ENCODE measurements around the gene SPPL2B. TPM values are rescaled to one million over a fixed set of nuclear protein-coding genes. Genes with fewer than 3 reads are reported as not detected.
A peak's percentile ranks its signal among the peaks of the same experiment; 100 is the strongest.

The SPPL2B gene
- polyA plus RNA-seq, 1 donor: 52.5 TPM

DNA sequence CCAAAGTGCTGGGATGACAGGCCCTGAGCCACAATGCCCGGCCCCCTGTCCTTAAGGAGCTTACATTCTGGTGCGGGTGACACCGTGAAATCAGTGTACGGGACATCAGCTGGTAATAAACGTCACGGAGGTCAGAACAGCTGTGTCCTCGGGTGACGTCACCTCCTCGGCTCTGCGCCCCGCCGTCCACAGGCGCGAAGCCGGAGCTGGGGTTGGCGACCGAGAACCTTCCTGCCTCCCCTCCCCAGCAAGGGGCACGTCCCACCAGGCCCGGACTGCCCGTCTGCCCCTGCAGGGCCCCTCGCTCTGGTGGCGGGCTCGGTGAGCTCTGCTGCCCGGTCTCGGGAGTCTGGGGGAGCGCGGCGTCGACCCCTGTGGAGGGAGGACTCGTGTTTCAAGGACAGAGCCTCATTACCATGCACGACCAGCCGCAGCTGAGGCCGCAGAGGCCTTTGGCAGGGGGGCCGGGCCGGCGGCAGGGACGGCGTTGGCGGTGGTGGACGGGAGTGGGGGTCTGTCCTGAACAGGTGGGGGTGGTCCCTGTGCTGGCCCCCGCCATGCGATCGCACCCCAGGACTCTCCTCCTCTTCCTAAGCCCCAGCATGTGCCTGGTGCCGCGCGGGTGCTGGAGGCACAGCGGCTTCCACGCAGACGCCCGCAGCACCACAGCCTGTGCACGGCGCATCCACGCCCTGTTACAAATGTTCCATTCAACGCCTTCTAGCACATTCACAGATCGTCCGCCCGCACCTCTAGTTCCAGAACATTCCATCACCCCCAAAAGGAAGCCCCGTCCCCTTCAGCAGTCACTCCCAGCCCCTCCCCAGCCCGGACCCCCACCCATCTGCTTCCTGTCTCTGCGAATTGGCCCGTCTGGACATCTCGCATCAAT lies 25.9 kb upstream of the SPPL2B start:
- DNase-seq: peak; percentile 70

DNA sequence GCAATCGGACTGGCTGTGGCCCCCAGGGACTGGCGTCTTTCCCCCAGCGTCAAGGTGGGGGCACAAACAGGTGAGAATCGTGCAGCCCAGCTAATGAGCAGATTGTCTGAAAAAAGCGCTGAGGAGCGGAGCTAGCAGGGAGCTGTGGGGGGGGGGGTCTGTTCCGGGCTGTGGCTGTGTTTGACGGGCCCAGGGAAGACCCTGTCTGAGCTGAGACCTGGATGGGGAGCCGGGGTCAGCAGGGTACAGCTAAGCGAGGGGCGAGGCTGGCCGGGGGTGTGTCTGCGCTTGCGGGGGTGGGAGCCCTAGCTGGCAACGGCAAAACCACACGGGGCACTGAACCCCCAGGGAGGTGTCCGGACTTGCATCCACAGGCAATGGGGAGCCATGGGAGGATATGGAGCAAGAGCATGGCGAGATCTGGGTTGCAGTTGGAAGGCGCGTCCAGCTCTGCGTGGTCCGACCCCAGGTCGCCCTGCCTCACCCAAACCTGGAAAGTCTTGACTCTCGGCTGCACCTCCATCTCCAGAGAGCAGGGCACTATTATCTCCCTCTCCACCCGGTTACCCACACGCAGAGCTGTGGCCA lies 25.2 kb upstream of the SPPL2B start:
- DNase-seq: no peak

DNA sequence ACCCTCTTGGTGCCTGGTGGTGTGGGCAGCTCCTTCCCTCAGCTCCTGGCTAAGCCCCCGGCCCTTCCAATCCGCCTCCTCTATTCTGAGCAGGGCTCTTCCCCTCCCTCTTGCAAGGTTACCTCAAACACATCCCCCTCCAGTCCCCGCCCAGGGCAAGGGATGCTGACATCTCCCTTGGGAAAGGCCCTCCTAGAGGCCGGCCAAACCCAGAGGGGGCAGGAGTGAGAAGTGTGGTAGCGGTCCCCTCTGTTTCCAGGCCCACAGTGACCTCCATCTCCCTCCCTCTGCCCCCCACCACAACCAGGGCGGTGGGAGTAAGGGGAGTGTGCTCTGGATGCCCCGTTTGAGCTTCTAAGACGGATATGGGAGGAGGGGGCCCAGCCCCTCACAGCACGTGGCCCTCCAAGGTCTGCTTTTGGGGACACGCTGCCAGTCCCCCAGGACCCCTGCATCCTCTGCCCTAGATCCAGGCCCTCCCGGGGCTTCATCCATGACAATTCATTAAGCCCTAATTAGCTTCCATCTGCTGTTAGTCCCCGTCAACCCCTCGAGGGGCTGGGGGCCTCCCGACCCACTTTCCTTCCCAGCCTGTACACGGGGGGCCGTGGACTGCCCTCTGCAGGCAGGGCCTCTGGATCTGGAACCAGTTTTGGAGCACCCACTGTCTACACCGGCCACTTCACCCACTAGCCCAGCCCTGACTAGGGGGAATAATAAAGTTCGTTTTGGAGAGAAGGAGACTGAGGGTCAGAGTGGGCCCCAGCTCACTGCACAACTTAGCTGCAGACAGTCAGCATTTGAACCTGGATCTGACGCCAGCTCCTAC lies 22.8 kb upstream of the SPPL2B start:
- no peak for DNase-seq

DNA sequence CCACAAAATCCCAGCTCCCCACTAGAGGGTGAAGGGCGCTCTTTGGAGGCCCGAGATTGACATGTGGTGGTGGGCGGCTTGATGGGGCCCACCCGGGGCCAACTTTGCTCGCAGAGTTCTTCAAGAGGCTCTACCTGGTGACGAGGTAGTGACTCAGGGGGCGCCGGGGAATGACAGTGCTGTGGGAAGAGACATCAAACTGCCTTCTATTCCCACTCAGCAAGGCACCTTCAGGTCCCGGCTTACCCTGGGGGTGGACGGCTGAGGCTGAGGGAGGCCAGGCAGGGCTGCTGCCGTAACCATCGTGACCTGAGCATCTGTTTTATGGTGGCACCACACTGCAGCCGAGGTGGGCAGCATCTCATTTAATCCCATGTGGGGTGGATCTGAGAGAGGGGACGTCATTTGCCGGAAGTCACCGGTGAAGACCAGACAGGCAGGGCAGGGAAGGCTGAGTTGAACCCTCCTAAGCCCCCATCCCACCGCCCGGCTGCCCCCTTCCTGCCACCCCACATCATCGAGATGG lies 22.1 kb upstream of the SPPL2B start:
- DNase-seq: no peak

DNA sequence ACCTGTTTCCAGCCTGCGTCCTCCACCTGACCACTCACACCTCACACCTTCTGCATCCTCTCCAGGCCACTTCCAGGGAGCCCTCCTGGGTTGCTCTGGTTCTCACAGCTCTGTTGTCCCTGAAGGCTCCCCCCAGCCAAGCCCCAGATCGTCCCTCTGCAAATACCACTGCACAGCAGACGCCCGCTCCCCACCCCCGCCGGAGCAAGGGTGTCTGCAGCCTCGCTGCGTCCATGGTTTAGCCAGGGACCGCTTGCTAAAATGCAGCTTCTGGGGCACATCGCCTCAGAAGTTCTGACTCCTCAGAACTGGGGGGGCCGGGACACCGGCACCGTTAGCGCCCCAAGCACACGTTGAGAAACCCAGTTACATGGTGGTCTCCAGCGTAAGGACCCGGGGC lies 21.5 kb upstream of the SPPL2B start:
- DNase-seq: no peak

DNA sequence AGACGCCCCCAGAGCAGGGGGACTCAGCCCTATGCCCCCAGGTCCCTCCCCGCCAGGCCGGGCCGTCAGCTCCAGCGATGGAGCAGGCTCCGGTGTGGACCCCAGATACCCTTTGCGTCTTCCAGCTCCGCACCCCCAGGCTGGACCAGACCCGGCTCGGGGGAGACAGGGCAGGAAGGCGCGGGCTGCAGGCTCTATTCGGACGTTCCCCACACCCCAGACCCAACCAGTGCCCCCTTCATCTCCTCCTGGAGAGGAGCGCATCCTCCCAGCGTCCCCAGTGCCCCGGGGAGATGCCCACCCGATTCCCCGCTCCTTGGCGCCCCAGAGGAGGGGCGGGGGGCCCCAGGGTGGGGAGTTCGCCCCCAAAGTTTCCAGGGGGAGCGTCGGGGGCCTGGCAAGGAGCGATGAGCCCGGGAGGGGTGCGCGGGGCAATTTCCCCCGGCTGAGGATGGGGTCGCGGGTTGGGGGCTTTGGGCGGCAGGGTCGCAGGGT lies 20.9 kb upstream of the SPPL2B start:
- no peak for DNase-seq

DNA sequence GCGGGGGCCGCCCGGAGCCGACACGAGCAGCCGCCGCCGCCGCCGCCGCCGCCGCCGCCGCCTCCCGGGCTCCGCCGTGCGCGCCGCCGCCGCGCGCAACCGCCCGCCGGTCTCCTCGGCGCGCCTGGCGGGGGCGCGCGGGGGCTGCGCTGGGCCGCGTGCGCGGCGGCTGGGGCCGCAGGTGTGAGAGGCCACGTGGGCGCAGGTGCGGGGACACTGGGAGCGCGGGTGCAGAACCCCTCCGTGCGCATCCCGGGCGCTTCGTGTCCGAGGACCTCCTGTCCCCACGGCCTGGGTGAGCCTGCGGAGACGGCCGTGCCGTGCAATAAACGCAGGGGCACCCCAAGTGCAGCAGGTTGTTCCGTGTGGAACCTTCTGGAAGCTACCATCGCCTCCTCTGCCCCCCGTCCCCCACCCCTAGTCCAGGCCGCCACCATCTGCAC lies 20.3 kb upstream of the SPPL2B start, which contains the start of gene LINGO3:
Gene LINGO3, minus strand, starts transcription at position 41 of the 443 bp plus-strand sequence. CDS start 16,378 bp downstream, outside the sequence.
- DNase-seq: no peak

DNA sequence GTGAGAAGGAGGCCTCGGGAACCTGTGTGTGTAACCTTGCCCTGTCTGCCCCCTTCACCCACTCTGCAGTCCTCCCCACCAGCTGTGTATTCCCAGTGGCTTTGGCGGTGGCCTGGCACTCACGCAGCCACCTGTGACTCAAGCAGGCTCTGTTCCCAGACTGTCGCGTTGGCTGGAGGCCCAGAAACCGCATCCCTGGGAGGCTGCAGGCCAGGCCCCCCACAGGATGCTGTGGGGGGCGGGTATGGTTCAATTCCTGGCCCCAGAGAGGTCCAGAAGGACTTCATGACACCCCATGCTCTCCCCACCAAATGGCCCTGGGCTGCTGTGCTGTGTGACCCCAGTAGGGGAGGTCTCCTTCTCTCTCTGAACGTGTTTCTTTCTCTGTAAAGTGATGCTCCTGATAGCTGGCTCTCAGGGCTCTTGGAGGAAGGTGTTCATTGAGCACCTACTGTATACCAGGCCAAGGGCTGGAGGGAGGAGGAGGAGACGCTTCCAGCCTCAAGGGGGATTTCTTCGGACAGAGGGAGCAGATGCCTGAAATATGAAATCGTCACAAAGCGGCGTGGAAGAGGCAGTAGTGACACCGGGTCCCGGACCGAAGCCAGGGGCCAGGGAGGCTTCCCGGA lies 18.6 kb upstream of the SPPL2B start:
- DNase-seq: no peak

DNA sequence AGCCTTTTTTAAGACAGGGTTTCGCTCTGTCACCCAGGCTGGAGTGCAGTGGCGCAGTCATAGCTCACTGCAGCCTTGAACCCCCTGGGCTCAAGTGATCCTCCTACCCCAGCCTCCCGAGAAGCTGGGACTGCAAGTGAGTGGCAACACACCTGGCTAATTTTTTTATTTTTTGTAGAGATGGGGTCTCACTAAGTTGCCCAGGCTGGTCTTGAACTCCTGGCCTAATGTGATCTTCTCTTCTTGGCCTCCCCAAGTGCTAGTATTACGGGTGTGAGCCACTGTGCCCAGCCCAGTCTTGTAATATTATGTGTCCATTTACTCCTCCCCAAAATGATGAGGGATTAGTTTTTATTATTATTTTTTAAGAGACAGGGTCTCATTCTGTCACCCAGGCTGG lies 17.4 kb upstream of the SPPL2B start:
- no peak for DNase-seq

DNA sequence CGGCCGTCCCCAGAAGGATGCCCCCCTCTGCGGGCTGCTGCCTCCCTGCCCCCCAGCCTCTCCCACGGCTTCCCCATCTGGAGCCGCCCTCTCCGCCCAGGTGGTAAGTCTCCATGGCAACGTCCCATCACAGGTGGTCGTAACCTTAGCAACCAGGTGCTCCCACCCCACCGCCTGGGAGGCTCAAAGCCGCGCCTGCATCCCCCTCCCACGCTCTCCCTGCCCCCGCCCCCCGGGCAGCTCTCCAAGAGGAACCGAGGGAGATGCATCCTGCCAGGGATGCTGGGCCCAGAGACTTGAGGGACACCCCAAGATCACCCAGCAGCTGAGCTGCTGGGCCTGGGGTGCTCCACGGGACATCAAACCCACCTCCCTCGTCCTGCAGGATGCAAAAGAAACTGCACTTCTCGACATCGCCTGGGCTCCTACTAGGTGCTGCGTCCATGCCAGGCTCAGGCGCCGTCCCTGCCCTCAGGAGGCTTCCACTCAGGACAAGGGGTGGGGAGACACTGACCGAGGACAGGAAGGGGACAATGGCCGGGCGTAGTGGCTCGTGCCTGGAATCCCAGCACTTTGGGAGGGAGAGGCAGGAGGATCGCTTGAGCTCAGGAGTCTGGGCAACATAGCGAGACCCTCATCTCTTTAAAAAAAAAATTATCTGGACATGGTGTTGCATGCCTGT lies 15.5 kb upstream of the SPPL2B start:
- DNase-seq: no peak

DNA sequence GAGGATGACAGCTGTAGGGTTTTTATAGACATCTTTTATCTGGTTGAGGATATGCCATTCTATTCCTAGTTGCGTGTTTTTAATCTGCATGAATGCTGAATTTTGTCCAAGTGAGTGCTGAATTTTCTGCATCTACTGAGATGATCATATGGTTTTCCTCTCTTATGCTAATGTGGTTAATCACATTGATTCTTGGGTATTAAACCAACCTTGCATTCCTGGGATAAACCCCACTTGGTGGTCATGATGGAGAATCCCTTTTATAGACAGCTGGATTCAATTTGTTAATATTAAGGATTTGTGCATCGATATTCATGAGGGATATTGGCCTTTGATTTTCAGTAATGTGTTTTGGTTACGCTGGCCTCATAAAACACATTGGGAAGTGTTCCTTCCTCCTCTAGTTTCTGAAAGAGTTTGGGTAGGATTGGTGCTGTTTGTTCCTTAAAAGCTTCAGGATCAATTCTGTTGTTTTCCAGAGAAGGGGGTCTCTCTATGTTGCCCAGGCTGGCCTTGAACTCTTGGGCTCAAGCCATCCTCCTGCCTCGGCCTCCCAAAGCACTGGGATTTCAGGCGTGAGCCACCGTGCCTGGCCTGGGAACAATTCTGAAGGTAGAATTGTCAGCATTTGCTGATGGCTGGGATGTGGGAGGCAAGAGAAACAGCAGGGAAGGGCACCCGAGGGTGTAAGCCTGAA lies 13.2 kb upstream of the SPPL2B start:
- DNase-seq: no peak

DNA sequence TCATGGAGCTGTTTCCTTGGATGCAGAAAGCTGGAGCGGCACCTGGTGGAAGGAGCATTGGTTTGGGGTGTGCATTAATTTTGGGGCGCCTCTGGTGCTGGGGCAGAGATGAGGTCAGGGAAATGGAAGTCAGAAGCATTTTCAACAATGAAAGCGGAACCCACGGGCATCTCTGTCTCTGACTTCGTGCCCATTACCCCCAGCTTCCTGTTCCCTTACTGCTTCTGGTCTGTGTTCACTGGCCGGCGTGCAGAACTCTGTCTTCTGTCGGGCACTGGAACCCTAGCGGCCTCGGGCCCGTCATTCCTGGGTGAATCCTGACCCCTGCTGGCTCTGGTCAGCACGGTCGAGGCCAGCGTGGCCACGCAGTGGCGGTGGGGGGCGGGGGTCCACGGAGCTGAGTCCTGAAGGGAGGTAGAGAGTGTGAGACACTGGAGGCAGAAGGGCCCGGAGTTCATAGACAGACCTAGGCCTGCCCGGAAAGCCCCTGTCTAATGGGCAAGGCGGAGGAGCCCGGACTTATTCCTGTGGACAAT lies 12.6 kb upstream of the SPPL2B start:
- peak; percentile 40 for DNase-seq

DNA sequence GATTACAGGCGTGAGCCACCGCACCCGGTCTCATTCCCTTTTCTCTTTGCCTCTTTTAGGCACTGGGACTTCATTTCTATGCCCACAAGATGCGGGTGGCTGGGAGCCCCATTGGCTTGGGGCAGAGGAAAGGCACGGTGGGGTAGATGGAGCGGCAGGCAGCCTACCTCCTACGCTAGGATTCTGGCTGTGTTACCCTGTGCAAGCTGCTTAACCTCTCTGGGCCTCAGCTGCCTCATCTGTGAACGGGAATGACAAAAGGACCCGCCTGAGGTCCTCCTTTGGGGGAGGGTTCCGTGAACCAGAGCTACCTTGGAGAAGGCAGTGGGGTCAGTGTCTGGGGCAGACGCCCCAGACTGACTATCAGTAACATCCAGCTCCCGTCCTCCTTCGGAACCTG lies 11.2 kb upstream of the SPPL2B start:
- DNase-seq: no peak

DNA sequence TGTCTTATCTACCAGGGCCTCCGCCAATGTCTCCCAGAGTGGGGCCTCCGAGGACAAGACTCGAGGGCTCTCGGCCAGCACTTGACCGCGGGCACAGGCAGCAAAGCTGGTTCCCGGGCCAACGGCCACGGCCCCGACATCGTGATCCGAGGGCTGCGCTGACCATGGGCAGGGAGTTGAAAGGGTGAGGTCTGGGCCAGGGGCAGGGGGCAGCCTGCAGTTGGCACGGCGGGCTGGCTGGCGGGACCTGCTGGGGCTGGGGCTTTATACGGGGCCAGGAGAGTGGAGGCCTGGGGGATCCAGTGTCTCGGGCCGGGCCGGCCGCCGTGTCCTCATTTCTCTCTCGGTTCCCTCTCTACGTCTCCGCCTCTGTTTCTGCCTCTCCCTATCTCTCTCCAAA lies 10.7 kb upstream of the SPPL2B start:
- DNase-seq: no peak

DNA sequence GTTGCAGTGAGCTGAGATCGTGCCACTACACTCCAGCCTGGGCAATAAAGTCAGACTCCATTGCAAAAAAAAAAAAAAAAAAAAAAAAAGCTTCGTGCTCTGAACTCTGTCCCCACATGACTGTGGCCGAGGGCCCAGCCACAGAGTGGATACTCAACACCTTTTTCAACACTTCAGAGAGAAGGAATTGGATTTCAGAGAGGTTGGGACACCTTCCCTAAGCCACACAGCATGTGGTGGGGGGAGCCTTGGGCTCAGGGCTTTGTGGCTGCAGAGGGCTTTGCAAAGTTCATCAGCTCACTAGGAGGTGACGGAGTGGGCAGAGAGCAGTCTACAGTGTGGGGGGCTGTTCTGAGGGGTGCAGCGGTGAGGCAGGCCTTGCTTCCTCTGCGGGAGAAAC lies 9.6 kb upstream of the SPPL2B start:
- no peak for DNase-seq

DNA sequence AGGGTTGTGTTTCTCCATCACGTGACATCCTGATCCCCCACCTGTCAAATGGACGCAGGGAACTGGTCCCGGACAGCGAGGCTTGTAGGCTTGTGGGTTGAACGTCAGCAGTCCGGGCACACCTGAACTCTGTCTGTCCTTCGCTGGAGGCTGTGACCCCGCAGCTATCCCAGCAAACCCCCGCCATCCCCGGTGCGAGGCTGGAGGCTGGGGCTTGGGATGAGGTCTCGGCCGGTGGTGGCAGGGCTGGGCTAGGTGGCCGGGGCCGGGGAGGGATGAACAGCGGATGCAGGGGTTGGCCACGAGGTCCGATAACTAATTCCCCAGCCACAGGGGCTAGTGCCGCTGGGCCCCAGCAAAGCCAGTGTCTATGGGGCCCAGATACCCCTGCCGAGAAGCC lies 8.9 kb upstream of the SPPL2B start:
- no peak for DNase-seq

DNA sequence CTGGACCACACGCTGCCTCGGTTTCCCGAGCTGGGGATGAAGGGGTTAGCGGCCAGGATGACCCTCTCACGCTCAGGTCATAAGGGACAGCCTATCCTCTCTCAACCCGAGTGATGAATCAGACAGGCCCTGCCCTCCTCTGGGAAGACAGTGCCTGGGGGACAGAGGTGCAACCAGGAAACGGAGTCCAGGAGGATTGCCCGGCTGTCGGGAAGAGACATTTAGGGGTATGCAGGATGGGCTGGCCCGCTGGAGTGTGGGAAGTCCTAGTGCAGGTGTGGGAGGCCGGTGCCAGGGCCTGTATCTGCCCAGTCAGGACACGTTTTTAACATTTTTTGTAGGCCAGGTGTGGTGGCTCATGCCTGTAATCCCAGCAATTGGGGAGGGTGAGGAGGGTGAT lies 8.4 kb upstream of the SPPL2B start:
- no peak for DNase-seq

DNA sequence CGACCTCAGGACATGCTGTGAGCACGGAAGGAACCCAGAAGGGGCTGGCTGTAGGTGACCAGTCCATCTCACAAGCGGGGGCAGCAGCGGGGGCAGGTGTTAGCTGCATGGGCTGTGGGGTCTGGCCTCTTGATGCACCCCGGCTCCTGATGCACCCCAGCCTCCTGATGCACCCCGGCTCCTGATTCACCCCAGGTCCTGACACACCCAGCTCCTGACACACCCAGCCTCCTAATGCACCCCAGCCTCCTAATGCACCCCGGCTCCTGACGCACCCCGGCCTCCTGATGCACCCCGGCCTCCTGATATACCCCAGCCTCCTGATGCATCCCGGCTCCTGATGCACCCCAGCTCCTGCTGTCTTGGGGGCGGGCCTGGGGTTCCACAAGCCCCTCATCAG lies 7.5 kb upstream of the SPPL2B start:
- no peak for DNase-seq

DNA sequence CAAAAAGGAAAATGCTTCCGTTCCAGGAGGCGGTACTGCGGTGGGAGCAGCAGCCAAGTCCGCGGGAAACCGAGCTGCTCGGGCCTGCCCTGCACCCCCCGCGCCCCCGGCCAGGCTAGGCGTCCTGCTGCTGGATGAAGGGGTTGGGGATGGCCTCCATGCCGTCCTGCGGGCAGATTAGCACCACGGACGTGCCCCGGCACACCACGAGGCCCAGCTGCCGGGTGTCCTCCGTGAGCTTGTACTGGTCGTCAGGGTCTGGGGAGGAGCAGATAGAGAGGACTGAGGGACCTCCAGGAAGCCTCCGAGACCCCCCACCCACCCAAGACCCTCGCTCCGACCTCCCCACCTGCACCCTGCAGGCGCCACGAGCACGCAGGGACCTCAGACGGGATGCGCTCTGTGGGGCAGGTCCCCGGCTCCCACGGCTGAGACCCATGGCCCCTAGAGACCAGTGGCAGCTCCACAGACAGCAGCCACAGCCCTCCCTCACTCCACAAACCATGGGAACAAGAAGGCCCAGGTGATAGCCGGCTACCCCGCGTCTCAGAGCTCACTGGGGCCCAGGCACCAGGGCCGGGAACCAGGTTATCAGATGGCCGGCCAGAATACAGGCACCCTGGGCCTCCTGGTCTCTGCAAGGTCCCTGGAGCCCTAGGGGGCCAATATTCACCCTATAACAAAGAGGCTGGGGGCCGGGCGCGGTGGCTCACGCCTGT lies 6.8 kb upstream of the SPPL2B start:
- DNase-seq: no peak

DNA sequence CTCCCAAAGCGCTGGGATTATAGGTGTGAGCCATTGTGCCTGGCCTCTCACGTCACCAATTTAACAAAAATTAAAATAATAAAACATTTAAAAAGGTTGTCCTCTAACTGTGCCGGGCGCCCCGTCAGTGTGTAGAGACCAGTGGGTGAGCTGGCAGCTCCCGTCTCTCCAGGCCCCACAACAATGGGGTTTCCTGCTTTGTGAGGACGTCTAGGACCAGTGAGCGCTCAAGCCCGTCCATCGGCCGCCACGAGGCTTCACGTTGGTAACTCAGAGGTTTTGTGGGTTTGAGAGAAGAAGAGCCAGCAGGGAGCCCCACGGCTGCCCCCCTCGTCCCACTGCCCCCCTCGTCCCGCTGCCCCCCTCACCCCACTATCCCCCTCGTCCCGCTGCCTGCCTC lies 4.8 kb upstream of the SPPL2B start:
- no peak for DNase-seq

Measured in hindlimb muscle (tissue), 1 donor.